ENCODE results near the gene MLANA.

The MLANA gene

GRCh38 chr9:5951686-5952211, 61.1 kb downstream of the MLANA start:
- Histone ChIP-seq H3K36me3 (replicated peaks; ENCODE audit: low read depth, low read length) (no peaks in the 10 kb centered on the region), H3K27ac (ENCODE audit: low read length) (no peak overlapping the region), H3K4me3 (ENCODE audit: low read length) (no peak overlapping the region), H3K4me2 (ENCODE audit: low read length) (no peak overlapping the region), H2AFZ (ENCODE audit: low read depth, low read length) (no peak overlapping the region), H3K79me2 (ENCODE audit: low read length) (no peaks in the 10 kb centered on the region), H3K9ac (ENCODE audit: low read length) (no peak overlapping the region), H3K27me3 (ENCODE audit: low read depth, low read length) (no peaks in the 10 kb centered on the region), H4K20me1 (ENCODE audit: insufficient read depth, low read length) (no peaks in the 10 kb centered on the region), H3K4me1 (ENCODE audit: low read length) (peaks cover 25% of the 10 kb centered on the region), H3K9me3 (ENCODE audit: insufficient read depth, low read length) (no peaks in the 10 kb centered on the region)
- no peak for TF ChIP-seq CTCF (IDR thresholded peaks at IDR 0.05; ENCODE audit: low read depth, low read length)

- Histone ChIP-seq H3K27ac (ENCODE audit: low read length) (no peak overlapping the region), H3K4me1 (ENCODE audit: low read length) (peaks cover 40% of the 10 kb centered on the region), H3K4me2 (ENCODE audit: low read length) (peak overlapping the region; percentile 62), H3K9ac (ENCODE audit: low read length) (no peak overlapping the region), H2AFZ (ENCODE audit: low read depth, low read length) (no peak overlapping the region), H3K36me3 (replicated peaks; ENCODE audit: low read depth, low read length) (no peaks in the 10 kb centered on the region), H3K9me3 (ENCODE audit: insufficient read depth, low read length) (no peaks in the 10 kb centered on the region), H3K4me3 (ENCODE audit: low read length) (peak overlapping the region; percentile 28), H3K27me3 (ENCODE audit: low read depth, low read length) (no peaks in the 10 kb centered on the region), H4K20me1 (ENCODE audit: insufficient read depth, low read length) (no peaks in the 10 kb centered on the region), H3K79me2 (ENCODE audit: low read length) (no peaks in the 10 kb centered on the region)
- TF ChIP-seq CTCF (IDR thresholded peaks at IDR 0.05; ENCODE audit: low read depth, low read length) (no peak), EZH2phosphoT487 (IDR thresholded peaks at IDR 0.05; ENCODE audit: low read depth) (no peak)
Measured at GRCh38 chr9:5953743-5954707, 63.3 kb downstream of the MLANA start.

- no peak overlapping the region for H3K4me3 ChIP-seq (ENCODE audit: low read length)
- no peaks in the 10 kb centered on the region for H4K20me1 ChIP-seq (ENCODE audit: insufficient read depth, low read length)
- no peaks in the 10 kb centered on the region for H3K79me2 ChIP-seq (ENCODE audit: low read length)
- H3K27me3 ChIP-seq (ENCODE audit: low read depth, low read length) = no peaks in the 10 kb centered on the region
- no peak overlapping the region for H3K27ac ChIP-seq (ENCODE audit: low read length)
- no peaks in the 10 kb centered on the region for H3K36me3 ChIP-seq (replicated peaks; ENCODE audit: low read depth, low read length)
- no peak overlapping the region for H3K4me2 ChIP-seq (ENCODE audit: low read length)
- no peaks in the 10 kb centered on the region for H3K9me3 ChIP-seq (ENCODE audit: insufficient read depth, low read length)
- no peak overlapping the region for H2AFZ ChIP-seq (ENCODE audit: low read depth, low read length)
- no peak overlapping the region for H3K9ac ChIP-seq (ENCODE audit: low read length)
- peaks cover 29% of the 10 kb centered on the region for H3K4me1 ChIP-seq (ENCODE audit: low read length)
- no peak for TF ChIP-seq CTCF (IDR thresholded peaks at IDR 0.05; ENCODE audit: low read depth, low read length)
- no peak for TF ChIP-seq EZH2phosphoT487 (IDR thresholded peaks at IDR 0.05; ENCODE audit: low read depth)
Measured at GRCh38 chr9:5957166-5957565, 66.5 kb downstream of the MLANA start.

GRCh38 chr9:5958273-5958672, 67.6 kb downstream of the MLANA start:
- Histone ChIP-seq H3K9ac (ENCODE audit: low read length) (no peak overlapping the region), H3K36me3 (replicated peaks; ENCODE audit: low read depth, low read length) (no peaks in the 10 kb centered on the region)

More at GRCh38 chr9:5958273-5958672, 67.6 kb downstream of the MLANA start:
- H4K20me1 ChIP-seq (ENCODE audit: insufficient read depth, low read length) = no peaks in the 10 kb centered on the region
- H2AFZ ChIP-seq (ENCODE audit: low read depth, low read length) = no peak overlapping the region
- H3K4me3 ChIP-seq (ENCODE audit: low read length) = peak overlapping the region; percentile 42
- TF ChIP-seq EZH2phosphoT487 (IDR thresholded peaks at IDR 0.05; ENCODE audit: low read depth) (no peak), CTCF (IDR thresholded peaks at IDR 0.05; ENCODE audit: low read depth, low read length) (no peak)
- H3K4me2 ChIP-seq (ENCODE audit: low read length) = peak overlapping the region; percentile 70
- H3K27ac ChIP-seq (ENCODE audit: low read length) = no peak overlapping the region
- H3K9me3 ChIP-seq (ENCODE audit: insufficient read depth, low read length) = no peaks in the 10 kb centered on the region
- H3K4me1 ChIP-seq (ENCODE audit: low read length) = peaks cover 28% of the 10 kb centered on the region
- no peaks in the 10 kb centered on the region for H3K79me2 ChIP-seq (ENCODE audit: low read length)
- no peaks in the 10 kb centered on the region for H3K27me3 ChIP-seq (ENCODE audit: low read depth, low read length)

Measured in OCI-LY3 (cell line).